Activated CD4-positive, CD25-positive, alpha-beta regulatory T cell treated with anti-CD3 and anti-CD28 coated beads, Interleukin-2, amount 50 U/mL, for 24 hours (primary cell): Measurements from ENCODE around the gene PLXNB2.
A peak's percentile ranks its signal among the peaks of the same experiment; 100 is the strongest.
"Not testable (repeated sequence)": the region's sequence is repeated elsewhere in the genome, so short reads cannot be mapped to it uniquely, and the experiment has no call there.

Experiments
- ATAC-seq, 2 donors: fragments of 150-1000 bp; cut with Tn5 transposase; one replicate each; pipeline ENCODE4 v1.10.0; 2021; ENCODE audit warnings: mild to moderate bottlenecking in 1 of 2, moderate library complexity in 1 of 2

PLXNB2 gene, protein sequence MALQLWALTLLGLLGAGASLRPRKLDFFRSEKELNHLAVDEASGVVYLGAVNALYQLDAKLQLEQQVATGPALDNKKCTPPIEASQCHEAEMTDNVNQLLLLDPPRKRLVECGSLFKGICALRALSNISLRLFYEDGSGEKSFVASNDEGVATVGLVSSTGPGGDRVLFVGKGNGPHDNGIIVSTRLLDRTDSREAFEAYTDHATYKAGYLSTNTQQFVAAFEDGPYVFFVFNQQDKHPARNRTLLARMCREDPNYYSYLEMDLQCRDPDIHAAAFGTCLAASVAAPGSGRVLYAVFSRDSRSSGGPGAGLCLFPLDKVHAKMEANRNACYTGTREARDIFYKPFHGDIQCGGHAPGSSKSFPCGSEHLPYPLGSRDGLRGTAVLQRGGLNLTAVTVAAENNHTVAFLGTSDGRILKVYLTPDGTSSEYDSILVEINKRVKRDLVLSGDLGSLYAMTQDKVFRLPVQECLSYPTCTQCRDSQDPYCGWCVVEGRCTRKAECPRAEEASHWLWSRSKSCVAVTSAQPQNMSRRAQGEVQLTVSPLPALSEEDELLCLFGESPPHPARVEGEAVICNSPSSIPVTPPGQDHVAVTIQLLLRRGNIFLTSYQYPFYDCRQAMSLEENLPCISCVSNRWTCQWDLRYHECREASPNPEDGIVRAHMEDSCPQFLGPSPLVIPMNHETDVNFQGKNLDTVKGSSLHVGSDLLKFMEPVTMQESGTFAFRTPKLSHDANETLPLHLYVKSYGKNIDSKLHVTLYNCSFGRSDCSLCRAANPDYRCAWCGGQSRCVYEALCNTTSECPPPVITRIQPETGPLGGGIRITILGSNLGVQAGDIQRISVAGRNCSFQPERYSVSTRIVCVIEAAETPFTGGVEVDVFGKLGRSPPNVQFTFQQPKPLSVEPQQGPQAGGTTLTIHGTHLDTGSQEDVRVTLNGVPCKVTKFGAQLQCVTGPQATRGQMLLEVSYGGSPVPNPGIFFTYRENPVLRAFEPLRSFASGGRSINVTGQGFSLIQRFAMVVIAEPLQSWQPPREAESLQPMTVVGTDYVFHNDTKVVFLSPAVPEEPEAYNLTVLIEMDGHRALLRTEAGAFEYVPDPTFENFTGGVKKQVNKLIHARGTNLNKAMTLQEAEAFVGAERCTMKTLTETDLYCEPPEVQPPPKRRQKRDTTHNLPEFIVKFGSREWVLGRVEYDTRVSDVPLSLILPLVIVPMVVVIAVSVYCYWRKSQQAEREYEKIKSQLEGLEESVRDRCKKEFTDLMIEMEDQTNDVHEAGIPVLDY (N-terminal part only)

DNA sequence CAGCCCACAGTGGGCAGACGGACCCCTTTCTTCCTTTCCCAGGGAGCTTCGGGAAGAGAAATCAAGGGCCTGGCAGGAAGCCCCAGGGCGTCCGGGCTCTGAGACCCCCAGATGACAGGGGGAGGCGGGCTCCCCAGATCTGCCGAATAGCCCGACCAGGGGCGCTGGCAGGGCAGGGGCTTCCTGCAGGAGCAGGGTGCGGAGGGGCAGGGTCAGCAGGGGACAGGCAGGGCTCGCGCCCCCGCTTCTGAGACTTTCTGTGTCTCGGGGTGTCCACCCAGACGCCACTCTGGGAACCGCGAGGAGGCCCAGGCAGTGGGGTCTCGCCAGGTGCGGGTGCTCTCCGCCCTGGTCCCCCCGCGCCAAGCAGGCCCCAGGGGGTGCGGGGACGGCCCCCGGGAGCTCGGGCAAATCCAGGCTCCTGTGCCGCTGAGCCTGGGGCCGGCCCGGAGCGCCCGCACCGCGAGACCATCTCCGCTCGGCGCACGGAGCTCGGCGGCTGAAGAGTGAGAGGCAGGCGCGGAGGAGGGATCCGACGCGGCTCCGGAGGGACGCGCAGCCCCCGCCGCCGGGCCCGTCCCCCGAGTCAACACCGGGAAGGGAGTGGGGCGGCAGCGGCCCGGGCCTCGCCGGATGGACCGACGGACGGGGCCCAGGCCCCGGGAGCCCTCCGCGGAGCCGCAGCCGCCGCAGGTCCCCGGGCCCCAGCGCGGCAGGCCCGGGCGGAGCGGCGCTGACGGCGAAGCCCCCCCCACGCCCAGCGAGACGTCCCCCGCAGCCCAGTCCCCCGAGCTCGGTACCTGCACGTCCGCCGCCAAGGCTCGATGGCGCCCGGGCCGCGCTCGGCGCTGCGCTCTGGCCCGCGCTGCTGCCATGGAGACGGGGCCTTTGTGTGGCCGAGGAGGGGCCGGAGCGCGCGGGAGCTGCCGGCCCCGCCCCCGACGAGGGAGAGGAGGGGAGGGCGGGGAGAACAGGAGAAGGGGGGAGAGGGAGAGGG, at the start of gene PLXNB2:
PLXNB2 (minus strand) TSS at position 894 of the 997 bp plus-strand sequence. CDS start 17,062 bp downstream, outside the sequence.
- peak; percentile 19 to 21 for ATAC-seq

DNA sequence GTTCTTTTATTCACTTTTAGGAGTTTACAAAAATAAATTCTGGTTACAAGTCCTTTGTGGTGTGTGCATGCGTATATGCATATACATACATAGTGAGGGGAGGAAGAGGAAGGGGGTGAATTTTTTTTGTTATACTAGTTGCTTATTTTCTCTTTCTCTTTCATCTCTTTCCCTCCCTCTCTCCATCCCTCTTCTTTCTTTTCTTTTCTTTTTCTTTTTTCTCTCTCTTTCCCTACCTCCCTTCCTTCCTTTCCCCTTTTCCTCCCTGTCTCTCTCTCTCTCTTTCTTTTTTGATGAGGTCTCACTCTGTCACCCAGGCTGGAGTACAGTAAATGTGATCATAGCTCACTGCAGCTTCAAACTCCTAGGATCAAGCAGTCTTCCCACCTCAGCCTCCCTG, 49.8 kb upstream of the PLXNB2 start:
- ATAC-seq: no peak

DNA sequence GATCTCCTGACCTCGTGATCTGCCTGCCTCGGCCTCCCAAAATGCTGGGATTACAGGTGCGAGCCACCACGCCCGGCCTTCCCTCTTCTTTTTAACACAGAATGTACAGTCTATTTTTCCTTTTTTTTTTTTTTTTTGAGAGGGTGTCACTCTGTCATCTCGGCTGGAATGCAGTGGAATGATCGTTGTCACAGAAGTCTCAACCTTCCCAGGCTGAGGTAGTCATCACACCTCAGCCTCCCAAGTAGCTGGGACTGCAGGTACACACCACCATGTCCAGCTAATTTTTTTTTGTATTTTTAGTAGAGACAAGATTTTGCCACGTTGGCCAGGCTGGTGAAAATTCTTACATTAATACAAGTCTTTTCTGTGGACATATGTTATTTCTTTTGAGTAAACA, 48.7 kb upstream of the PLXNB2 start:
- ATAC-seq: no peak

DNA sequence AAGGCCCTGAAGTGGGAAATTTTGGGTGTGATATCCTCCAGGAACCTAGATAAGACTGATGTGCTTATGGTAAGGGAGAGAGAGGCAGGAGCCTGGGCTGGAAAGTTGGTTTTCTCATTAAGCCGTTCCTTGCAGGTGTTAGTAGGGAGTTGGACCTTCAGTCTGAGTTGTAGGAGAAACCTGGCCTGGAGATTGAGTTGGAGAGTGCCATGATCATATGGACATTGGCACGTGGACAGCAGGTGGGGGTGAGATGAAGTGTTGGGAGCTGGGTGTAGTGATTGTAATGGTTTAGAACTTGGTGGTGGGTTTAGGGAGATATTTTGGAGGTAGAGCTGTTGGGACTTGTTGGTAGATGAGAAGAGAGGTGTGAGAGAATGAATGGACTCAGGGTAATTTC, 40.6 kb upstream of the PLXNB2 start:
- no peak for ATAC-seq

DNA sequence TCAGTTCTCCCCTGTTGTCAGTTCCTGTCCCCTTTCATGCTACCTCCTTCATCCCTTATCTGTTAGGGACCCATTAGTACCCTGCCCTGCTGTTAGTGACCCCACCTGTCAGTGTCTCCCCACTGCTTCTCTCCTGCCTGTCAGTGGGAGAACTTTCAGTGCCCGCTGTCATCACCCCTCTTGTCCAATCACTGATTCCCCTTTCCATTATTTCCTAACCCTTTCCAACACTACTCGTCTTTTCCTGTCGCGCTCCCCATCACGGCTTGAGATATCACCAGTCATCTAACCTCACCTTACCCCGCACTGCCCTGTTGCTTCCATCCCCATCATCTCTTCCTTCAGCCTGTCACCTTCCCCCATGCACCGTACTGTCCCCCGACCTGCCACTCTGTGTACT, 39.7 kb upstream of the PLXNB2 start:
- no peak for ATAC-seq

DNA sequence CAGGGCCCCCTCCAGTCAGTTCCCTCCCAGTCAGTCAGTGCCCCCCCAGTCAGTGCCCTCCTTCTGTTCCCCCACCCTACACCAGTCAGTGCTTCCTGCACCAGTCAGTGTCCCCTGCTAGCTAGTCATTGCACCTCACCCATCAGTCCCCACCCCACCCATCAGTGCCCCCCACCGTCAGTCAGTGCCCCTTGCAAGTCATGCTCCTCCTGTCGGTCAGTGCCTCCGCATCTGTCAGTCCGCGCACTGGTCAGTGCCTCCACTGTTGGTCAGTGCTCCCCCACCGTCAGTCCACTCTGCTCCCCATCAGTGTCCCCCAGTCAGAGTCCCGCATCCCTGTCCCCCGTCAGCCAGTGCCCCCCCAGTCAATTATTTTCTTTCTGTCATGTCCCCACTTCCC, 39.0 kb upstream of the PLXNB2 start:
- no peak for ATAC-seq

DNA sequence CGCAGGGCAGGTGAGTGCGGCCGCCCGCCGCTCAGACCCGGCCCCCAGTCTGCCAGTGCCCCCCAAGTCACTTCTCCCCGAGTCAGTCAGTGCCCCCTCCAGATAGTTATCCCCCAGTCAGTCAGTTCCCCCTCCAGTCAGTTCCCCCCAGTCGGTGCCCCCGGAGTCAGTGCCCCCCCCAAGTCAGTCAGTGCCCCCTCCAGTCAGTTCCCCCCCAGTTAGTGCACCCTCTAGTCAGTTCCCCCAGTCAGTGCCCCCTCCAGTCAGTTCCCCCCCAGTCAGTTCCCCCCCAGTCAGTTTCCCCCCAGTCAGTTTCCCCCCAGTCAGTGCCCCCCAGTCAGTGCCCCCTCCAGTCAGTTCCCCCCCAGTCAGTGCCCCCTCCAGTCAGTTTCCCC, 36.1 kb upstream of the PLXNB2 start:
- ATAC-seq: no peak

DNA sequence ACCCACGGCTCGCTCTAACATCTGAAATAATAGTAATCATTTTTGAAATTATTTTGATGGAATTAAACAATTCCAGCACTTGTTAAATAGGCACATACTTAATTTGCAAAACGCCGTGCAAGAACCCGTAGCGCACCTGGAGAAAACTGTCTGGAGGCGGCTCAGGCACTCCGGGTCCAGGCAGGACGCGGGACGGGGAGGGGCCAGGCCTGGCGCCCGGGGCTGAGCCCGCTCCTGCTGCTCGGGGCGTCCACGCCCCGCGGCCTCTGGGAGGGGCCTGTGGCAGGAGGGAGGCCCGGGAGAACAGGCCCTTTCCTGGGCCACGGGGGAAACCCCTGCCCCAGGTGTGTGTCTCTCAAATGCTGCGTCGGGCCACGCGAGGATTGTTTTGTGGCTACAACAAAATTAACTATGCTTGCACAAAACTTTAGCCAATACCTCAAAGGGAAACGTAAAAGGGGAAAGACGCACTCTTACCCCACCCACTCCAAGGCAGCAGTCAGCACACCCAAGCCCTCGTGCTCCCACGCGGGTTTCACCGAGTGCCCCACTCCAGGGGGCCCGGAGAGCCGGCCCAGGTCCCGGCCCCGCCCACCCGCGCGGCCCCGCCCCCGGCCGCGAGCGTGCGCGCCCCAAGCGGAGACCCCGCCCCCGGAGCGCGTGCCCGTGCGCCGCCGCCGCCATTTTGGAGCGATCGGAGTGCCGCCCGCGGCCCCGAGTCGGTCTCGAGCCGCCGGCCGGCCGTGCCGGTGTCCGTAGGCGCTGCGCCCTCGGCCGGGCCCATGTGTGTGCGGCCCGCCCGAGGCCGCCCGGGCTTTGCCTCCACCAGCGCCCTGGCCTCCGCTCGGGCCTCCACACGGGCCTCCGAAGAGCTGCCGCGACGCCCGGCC, 35.5 kb upstream of the PLXNB2 start, which contains the start of gene PPP6R2:
PPP6R2 (plus strand) TSS at position 677 of the 890 bp plus-strand sequence. CDS start 50,582 bp downstream, outside the sequence.
- peak; percentile 80 to 83 for ATAC-seq

DNA sequence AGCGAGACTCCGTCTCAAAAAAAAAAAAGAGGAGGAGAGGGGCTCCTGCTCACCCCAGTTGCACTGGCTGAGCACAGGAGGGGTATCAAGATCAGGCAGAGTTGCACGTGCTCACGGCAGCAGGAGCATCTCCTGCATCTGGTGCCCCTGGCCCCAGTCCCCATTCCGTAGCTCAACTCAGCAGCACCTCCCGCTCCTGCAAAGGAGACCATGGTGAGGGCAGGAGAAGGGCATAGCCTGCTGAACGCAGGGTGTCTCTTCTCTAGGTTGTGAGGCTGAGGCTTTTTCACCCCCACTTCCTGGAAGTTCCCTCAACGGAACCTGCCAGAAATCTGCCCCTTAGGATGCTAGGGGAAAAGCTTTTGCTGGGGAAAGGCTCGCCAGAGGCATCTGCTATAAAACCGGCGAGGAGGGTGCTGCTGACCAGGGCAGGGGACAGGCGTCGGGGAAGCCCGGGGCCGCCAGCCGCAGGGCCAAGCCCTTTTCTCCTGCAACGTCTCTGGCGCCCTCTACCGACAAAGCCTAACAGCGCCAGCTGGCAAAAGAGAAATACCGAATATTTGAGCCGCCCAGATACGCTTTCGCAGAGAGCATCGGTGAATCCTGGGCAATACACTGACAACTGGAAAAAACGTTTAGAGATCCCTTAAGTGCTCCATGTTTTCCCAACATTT, 34.7 kb upstream of the PLXNB2 start:
- ATAC-seq: peak; percentile 55 to 60

DNA sequence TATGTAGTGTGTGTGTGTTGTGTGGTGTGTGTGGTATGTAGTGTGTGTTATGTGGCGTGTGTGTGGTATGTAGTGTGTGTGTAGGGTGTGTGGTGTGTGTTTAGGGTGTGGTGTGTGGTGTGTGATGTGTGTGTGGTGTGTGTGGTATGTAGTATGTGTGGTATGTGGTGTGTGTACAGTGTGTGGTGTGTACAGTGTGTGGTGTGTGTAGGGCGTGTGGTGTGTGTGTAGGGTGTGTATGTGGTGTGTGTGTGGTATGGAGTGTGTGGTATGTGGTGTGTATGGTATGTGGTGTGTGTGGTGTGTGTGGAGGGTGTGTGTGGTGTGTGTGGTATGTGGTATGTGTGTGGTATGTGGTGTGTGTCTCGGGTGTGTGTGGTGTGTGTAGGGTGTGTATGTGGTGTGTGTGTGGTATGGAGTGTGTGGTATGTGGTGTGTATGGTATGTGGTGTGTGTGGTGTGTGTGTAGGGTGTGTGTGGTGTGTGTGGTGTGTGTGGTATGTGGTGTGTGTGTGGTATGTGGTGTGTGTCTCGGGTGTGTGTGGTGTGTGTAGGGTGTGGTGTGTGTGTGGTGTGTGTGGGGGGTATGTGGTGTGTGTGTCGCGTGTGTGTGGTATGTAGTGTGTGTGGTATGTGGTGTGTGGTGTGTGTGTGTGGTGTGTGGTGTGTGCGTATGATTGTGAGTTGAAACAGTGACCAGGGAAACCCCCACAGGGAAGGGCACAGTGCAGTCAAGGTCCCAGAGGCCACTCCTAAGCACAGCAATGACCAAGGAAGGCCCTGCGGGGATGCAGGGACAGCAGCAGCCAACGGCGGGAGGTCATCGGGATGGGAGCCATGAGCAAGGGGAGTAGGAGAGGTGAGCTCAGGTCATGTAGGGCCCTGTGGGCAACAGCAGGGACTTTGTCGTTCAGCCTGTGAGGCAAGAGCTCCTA, 32.8 kb upstream of the PLXNB2 start:
- ATAC-seq: no peak

DNA sequence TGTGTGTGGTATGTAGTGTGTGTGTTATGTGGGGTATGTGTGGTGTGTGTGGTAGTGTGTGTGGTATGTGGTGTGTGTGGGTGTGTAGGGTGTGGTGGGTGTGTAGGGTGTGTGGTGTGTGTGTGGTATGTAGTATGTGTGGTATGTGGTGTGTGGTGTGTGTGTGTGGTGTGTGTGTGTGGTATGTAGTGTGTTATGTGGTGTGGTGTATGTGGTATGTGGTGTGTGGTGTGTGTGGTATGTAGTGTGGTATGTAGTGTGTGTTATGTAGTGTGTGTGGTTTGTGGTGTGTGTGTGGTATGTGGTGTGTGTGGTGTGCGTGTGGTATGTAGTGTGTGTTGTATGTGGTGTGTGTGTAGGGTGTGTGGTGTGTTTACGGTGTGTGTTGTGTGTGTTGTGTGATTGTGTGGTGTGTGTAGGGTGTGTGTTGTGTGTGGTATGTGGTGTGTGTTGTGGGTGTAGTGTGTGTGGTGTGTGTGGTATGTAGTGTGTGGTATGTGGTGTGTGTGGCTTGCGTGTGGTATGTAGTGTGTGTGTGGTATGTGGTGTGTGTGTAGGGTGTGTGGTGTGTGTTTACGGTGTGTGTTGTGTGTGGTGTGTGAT, 31.5 kb upstream of the PLXNB2 start:
- no peak for ATAC-seq

DNA sequence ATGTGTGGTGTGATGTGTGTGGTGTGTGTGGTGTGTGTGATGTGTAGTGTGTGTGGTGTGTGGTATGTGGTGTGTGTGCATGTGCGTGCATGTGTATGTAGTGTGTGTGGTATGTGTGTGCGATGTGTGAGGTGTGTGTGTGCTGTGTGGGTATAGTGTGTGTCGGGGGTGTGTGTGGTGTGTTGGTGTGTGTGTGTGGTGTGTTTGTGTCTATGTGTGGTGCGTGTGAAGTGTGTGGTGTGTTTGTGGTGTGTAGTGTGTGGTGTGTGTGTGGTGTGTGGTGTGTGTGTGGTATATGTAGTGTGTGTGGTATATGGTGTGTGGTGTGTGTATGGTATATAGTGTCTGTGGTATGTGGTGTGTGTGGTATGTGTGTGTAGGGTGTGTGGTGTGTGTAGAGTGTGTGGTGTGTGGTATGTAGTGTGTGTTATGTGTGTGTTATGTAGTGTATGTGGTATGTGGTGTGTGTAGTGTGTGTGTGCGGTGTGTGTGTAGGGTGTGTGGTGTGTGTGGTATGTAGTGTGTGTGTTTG, 30.7 kb upstream of the PLXNB2 start:
- ATAC-seq: no peak

DNA sequence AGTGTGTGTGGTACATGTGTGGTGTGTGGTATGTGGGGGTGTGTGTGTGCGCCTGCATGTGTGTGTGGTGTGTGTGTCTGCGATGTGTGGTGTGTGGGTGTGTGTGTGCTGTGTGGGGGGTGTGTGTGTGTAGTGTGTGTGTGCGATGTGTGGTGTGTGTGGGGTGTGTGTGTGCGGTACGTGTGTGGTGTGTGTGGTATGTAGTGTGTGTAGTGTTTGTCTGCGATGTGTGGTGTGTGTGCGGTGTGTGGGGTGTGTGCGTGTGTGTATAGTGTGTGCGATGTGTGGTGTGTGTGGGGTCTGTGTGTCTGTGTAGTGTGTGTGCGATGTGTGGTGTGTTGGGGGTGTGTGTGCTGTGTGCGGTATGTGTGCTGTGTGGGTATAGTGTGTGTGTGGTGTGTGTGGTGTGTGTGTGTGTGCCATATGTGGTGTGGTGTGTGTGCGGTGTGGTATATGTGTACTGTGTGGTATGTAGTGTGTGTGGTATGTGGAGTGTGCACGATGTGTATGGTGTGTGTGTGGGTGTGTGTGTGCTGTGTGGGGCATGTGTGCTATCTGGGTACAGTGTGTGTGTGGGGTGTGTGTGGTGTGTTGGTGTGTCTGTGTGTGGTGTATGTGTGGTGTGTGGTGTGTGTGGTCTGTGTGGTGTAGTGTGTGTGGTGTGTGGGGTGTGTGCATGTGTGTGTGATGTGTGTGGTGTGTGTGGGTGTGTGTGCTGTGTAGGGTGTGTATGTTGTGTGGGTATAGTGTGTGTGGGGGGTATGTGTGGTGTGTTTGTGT, 30.0 kb upstream of the PLXNB2 start:
- ATAC-seq: no peak

DNA sequence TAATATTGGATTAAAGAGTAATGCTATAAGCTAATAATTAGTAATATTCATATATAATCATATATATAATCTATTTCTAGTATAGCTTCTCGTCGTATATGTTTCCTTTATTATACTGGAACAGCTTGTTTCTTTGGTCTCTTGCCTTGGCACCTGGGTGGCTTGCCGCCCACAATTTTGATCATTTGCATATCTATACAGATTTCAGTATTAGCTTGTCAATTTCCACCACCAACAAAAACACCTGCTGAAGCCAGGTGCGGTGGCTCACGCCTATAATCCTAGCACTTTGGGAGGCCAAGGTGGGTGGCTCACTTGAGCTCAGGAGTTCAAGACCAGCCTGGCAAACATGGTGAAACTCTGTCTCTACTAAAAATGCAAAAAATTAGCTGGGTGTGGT, 27.0 kb upstream of the PLXNB2 start:
- not testable (repeated sequence) for ATAC-seq

DNA sequence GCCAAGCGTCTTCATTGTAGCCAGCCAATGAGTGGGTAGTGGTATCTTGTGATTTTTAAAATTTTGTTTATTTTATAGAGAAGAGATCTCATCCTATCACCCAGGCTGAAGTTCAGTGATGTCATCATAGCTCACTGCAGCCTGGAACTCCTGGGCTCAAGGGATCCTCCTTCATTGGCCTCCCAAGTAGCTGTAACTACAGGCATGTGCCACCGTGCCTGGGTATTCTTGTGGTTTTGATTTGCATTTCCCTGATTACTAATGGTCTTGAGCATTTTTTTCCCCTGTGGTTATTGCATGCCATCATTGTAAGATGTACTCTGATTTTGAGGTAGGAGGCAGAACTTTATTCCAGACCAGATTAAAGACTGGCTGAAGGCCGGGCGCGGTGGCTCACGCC, 21.8 kb upstream of the PLXNB2 start:
- ATAC-seq: no peak

DNA sequence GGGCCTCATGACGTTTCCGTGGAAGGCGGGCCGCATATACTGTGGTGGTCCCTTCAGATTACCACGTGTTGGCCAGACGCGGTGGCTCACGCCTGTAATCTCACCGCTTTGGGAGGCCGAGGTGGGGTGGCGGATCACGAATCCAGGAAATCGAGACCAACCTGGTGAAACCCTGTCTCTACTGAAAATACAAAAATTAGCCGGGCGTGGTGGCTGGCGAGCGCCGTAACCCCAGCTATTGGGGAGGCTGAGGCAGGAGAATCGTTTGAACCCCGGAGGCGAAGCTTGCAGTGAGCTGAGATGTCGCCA, 20.2 kb upstream of the PLXNB2 start:
- no peak for ATAC-seq
